HG03571 (cell line): ENCODE measurements around the gene COL4A1.

Source experiments
- ATAC-seq: cut with Tn5 transposase; IDR thresholded peaks from one replicate; pipeline ENCODE4 v1.9.1; 2021; ENCODE audit not compliant: unreplicated experiment

Gene COL4A1

DNA sequence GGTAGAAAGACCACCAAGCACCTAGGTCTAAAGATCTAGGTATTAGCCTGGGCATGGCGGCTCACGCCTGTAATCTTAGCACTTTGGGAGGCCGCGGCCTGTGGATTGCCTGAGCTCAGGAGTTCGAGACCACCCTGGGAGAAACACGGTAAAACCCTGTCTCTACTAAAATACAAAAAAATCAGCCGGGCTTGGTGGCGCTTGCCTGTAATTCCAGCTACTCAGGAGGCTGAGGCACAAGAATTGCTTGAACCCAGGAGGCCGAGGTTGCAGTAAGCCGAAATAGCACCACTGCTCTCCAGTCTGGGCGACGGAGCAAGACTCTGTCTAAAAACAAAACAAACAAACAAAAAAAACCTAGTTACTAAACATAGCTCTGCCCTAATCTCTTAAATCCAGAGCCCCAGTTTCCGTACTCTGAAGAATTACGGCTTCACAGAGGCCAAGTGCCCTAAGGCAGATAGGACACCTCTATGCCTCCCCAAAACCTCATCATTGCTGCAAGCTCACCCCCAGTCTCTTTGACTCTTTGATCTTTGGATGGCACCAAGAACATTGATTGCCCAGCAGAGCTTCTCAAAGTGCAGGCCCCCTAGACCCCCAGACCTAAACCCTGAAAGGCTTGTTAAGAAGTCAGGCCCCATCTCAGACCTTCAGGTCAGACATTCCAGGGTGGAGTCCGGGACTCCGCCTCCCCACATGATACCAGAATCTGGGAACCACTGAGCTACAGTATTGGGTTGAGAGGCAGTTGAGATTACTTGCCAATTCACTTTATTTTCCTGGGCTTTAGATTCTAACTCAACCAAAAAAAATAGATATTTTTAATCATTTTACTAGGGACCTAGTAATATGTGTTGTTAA is 2.9 kb upstream of the COL4A1 start:
- no peak for ATAC-seq

DNA sequence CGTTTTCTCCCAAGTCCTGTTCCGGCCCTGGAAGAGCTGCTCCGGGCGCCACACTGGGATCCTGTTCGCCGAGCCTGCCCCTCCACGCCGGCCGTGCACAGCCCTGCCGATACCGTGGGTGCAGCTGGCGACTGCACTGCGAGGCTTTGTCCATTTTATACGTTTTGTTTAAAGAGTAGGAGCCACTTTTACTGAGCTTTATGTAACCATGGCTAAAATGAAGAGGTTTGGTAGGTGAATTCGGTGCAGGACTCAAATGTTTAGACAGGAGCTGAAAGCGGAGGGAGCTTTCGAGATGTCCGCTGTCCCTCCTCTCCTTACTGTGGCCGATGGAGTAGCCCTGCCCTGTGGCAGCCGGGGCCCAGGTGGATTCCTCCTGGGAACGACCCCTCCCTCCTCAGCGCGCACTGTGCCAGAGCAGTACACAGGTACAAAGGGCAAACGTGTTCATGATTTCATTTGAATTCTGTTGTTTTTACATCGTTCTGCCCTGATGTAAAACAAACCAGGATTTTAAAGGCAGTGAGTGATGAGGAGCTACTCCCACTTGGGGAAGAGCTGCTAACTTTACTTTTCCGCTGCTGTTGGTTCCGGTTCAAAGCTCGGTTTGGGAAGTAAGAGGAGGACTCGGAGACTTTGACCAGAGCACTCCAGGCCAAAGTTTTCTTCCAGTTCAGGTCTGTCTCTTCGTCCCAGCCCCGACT is 1.9 kb upstream of the COL4A1 start:
- no peak for ATAC-seq

DNA sequence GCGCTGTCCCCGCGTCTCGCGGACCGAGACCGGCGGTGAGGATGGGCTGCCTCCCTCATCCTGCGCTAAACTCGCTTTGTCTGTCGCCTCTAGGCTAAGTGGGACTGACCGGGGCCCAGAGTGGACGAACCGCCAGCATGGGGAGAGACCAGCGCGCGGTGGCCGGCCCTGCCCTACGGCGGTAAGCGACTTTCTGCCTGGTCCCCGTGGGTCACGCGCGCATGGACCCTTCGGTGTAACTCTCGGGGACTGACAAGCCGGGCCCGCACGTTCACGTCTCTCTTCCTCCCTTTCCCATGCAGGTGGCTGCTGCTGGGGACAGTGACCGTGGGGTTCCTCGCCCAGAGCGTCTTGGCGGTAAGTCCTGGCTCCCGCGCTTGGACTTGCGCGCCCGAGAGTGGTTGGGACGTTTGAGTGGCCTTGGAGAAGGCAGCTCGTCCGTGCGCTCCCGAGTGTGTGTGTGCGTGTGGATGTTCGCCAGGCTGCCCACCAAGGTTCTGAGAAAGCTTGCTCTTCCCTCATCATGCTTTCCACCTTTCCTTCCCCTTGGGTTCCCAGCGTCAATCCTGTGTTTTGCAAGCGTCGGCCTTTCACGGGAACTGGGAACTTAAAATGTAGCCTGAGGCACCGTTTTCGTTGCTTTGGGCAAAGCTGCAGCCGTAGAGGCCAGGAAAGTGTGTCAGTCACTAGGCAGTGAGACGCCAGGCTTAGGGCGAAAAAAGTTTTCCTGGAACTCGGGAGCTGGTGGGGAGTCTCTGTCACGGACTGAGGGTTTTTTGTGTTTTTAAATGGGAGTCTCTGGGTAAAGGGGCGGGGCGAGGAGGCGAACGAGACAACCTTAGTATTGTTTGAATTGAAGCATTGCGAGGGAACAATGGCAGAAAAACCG is 1.1 kb upstream of the COL4A1 start:
- no peak for ATAC-seq

DNA sequence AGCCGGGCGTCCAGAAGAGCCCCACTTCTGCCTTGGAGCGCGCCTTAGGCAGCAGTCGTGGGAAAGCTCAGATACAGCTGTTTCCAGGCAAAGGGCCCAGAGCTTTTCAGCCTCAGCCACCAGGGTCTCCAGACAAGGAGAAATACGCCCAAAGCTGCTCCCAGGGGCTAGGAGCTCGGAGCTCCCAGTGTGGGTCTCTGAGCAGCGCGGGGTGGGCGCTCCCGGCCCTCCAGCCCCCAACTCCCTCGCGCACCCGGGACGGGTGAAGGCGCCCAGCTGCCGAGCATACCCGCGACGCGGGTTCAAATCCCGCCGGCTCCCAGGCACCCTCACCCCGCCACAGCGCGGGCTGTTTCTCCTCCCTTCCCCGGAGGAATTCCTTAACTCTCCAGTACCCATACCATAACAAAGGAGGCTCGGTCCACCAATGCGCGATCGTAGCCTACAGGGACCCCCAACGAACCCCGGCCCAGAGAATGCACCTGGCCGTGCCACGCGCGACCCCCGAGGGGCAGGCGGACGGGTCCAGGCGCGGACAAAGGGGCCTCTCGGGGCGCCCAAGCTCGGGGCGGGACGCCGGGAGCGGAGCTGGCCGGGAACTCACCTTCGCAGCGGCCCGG is 507 bp downstream of the COL4A1 start:
- no peak for ATAC-seq

DNA sequence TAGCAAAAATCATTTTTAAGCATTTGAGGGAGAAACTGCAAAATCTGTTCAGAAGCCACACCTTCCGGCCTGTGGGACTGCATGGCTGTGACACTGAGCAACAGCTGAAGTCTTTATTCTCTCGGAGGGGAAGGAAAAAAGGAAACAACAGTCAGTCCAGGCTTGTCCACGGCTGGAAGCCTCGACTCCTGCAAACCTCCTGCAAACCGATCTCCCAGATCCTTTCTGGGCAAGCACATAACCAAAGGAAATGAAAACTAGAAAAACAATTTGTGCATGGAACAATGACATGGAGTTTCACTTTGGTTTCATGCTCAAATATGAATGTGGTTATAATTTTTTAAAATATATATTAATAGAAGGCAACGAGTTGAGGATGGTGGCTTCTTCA is 1.0 kb downstream of the COL4A1 start:
- no peak for ATAC-seq

DNA sequence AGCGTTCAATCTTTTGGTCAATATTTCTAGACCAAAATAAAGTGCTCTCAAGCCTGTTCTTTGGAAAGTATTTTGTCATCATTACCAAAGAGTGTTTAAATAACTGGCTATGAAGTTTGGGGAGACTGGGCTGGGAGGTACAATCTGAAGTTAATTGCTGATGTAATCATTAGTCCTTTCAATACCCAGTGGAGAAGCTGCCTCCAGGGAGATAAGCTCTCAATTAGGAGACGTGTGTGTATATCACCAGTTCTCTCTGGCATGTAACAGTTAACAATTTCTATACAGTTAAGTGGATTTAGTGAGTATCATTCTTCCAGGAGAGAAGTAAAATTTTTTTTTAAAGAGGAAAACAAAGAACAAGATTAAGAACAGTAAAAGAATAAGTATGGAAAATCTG is 1.4 kb downstream of the COL4A1 start:
- ATAC-seq: no peak

DNA sequence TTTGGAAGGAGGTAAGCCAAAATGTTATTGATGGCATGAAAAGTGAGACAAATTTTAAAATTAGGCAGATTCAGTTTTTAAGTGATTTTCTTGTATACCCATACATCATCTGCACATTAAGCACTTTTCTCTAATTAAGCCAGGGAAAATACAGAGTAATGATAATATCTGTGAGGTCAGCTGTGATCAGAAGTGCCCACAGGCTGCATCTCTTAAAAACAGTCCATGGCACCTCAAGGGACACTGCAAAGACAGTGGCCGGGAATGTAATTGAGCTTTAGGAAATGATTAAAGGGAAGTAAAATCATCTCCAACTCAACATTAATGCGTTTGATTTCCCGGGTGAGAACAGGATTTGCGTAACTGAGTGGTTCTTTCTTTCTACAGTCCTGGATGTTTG is 2.0 kb downstream of the COL4A1 start:
- ATAC-seq: no peak

DNA sequence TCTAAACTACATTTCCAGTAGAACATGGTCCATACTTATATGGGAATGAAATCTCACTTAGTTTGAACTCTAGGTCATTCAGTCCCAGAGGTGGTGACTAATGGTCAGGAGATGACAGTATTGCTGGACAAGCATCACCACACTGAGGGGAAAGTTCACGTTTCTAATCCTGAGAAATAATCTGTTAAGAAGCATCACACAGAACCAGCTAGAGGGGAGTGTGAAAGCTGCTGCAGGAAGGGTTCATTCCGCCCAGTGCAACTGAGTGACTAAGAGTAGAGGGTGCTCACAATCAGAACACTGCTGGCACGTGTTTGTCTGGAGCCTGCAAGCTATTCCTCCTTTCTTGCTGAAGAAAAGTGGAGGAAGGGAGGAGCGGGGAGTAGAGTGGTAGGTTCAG is 2.7 kb downstream of the COL4A1 start:
- ATAC-seq: no peak

DNA sequence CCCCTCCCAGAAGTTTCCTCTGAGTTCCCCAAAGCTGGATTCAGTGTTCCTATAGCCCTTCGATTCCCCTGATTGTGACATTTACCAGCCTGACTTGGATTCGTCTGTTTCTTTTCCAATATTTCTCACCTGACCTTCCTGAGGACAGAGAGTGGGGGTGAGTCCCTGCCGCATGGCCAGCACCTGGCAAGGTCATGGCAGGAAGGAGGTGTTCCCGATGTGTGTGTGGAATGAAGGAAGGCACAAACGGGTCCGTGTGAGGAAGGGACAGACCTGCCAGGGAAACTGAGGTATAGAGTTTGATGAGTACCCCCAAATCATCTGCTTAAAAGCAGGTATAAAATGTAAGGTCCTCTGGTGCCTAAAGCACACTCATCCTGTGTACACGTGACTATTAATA is 3.3 kb downstream of the COL4A1 start:
- no peak for ATAC-seq

DNA sequence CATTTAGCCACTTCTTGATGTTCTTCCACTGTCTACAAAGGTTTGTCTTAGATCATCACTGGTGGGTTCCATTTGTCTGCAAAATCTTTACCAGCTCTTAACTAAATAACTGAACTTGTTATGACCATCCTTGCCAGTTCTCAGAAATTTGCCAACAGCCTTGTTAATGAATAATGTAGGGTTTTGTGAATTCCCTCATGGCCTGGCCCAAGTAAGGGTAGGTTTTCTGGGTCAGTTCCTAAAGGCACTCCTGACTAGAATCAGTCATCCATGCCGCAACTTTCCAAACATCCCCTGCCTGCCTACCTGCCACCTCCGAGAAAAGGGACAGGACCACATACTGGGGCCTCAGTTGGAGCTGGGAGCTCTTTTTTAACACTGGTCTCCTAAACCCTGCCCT is 4.0 kb downstream of the COL4A1 start:
- ATAC-seq: no peak

DNA sequence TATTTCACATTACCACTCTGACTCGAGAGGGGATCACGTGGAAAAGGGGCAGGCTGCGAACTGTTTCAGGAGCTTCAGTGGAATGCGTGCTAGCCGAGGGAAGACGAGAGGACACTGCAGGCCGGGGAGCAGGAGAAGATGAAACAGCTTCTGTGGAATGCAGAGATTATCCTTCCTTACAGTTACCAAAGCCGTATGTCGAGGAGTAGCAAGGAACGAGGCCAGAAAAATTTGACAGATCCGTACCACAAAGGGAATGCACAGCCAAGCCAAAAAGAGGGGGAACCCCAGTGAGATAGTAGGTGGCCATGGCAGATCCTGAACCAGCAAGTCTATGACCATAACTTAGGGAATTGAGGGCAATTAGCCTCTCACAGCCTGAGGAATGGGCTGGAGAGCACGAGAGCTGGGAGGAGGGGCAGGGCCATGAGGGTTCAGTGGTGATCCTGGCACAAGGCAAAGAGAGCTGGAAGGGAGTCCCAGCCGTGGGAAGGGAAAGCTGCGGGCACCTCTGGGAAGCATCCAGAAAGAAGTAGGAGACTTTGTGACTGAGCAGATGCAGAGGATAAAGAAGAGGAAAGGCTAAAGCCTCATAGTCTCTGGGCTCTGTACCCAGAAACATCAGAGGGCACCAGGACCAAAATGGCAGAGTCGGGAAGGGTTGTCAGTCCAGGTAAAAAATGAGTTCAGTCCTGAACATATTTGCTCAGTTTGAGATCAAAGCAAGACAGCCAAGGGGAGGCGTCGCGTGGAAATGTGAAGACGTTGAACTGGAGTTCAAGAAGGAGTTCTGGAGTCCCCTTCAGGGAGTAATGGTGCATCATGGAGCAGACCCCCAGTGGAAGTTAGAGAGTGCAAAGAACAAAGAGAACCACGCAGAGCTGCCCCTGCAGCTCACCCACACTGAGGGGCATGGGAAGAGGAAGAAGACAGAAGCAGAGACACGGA is 5.1 kb downstream of the COL4A1 start:
- ATAC-seq: no peak

DNA sequence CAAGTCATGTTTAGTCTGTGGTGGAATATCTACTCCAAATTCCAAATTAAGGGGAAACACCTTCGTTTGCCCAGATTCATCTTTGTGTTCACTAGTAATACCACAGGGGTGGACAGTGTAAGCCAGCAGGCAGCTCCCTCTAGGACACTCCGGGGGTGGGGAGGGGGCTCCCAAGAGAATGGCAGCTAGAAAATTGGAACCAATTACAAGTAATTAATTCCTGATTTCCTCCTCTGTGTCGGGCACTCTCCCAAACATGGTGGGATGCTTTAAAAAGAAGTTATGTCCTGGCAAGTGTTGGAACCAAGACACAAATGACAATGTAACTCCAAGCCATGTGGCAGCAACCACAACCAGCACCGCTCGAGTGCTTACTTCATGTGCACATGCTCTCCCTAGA is 5.9 kb downstream of the COL4A1 start:
- no peak for ATAC-seq

DNA sequence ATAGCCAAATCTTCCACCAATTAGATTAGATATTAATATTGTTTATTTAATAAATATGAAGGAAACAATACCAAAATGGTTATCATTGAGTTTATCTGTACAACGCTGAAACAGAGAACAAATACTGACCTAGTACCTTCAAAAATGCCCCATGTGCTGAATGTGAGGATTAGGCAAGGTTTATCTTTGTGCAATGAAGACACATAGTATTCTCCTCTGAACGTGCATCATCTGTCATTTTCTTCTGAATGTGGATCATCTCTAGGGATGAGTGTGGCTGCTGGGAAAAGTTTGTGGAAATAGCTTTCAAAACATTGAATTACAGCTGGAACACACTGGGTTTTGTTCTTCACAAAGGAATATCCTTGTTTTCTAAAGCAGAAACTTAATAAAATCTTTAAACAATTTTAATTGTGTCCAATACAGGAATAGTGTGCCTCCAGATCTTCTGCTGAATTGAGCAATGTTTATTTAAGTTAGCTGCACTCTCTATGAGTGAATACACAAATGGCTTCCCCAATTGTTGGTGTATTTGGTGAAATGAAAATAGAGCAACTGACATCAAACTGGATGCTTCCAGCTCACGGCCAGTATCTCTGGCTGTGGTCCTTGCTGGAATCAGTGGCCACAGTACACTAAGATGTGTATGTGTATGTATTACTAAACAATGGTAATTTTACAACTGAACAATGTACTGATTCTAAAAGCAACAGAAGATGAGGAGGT is 6.7 kb downstream of the COL4A1 start:
- no peak for ATAC-seq

DNA sequence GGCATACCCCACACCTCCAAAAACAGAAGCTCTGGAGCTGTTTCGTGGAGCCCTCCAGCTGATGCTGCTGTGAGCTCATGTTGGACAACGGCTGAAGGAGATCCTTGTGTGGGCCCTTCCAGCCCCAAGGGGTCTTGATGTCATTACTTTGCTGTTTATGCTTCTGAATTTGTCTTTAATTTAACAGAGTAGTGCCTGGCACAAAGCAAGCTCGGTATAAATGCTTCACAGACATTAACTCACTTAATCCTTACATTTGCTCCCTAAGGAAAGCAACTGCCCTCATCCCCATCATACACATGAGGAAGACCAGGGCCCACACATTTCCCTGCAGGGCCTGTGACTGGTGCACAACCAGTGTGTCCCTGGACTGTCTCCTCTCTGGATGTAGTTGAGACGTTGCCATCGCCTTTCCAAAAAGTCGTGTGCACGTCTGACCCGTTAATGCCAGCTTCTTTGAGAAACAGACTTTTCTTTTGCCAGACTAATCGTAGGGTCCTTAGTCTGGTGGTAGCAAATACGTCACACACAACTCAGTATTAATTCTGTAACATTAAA is 7.6 kb downstream of the COL4A1 start:
- no peak for ATAC-seq

DNA sequence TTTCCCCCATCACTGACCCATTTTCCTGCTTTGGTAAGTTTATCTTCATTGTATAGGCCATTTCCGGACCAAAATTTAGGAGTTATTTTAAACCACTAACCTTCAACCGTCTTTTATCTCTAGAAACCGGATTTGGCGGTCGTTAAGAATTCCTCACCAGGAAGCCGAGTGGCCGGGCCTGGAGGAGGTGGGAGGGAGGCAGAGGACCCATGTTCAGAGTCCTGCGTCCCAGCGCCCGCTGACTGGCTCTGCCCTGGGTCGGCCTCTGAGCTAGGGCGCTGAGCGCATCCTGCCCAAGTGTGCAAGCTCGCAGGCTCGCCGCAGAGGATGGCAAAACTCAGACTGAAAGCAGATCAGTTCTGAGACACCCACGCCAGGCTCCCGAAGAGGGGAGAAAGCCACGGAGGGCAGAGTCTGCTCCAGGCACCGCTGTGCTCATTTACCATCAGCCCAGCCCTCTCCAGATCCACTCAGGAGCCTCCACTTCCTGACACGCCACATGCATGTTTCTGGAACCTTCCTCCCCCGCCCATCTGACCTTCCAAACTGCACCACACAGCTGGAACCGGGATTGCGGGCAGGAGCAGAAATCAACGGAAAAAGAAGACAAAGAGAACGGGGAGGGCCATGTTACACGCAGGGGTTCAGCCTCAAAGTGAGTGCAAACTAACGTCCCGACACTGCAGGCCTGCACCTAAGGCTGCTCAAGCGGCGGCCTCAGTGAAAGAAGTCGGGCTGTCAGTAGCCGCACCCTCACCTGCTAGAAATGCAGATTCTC is 8.3 kb downstream of the COL4A1 start:
- ATAC-seq: no peak

DNA sequence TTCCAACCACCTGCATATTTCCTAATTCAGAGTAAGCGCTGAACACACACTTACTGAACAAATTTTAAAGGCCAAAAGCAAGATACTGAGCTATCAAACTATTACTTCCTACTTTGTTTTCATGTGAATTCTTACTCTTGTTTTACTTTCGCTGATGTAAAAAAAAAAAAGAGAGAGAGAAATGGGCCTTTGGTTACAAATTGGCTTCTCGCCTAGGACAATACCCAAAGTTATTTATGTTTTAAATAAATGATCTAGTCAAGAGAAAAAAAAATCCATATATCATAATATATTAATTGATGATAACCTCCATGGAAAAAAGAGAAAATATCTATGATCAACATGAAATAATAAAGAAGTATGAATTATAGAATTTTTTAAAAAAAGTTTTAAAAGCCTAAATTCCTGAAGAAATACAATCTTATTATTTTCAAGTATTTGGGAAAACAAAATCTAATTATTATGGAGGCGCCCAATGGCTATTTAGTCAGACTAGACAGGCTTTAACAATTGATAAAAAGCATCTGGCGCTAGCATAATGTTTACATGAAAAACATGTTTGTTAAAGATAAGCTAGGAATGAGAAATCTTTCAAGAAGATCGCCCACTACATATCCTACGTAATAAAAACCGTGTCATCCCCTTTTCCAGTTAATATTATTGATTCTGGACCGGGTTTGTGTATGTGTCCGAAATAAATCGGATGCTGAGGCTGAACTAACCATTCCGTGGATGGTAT is 9.0 kb downstream of the COL4A1 start:
- ATAC-seq: no peak

DNA sequence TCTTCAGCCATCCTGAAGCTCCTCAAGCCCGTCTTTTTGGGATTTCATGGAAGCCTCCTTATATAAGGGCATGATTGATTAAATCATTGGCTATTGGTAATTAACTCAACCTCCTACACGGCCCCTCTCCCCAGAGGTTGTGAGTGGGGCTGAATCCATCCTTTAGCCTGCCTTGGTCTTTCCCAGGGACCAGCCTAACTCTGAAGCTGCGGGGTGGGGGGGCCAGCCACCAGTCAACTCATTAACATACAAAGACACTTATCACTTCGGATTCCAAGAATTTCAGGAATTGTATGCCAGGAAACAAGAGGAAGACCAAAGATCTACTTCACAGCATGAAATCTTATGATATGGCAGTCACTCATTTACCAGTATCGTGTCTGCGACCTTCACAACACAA is 9.9 kb downstream of the COL4A1 start:
- no peak for ATAC-seq

DNA sequence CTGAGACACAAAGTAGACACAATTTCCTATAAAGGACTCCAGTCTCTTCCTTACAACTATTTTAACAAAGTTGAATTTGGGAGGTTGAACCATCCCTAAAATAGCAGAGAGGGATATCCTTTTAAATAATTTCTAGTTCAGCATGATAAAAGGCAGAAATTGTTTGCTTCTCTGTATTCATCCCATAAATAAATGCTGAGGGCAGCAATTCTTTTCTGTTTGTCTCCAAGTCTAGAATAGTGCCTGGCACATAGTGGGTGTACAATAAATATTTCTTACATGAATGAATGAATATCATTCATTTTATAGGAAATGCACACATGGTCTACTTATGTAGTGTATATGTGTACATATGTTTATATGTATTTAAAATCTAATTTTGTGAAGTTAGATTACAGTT is 12.3 kb downstream of the COL4A1 start:
- no peak for ATAC-seq
